CD8-positive, alpha-beta memory T cell (primary cell): ENCODE measurements around the gene ZDHHC20. TPM values are rescaled to one million over a fixed set of nuclear protein-coding genes. Genes with fewer than 3 reads are reported as not detected.

Experiments
- polyA plus RNA-seq: library from polyadenylated mRNA; unstranded; fragments of 300-500 nt; fragmentation: Illumina TruSeq; gene quantifications from one replicate; pipeline ENCODE4 v1.2.3, GENCODE V29; 2021
- total RNA-seq, 2 experiments: library from RNA; stranded (reverse); gene quantifications; one replicate each; pipeline ENCODE4 v1.2.3, GENCODE V29; 2021

Gene ZDHHC20
- total and polyA plus RNA-seq, 3 experiments from 2014 or later, result 35.5 to 58.8 (median 50.4) TPM

Other genes with a start within 250 kb of the ZDHHC20 start
- 10 to 100 TPM; 36.0 to 38.5 TPM for gene MICU2, start 144.9 kb upstream of the ZDHHC20 start, total RNA-seq
- 47.6 TPM for gene MICU2, start 144.9 kb upstream of the ZDHHC20 start, polyA plus RNA-seq
- 1 to 10 TPM; 1.7 to 2.3 TPM for gene FGF9, start 211.8 kb upstream of the ZDHHC20 start, total RNA-seq
- gene FGF9, start 211.8 kb upstream of the ZDHHC20 start, polyA plus RNA-seq, result 2.3 TPM